H9 (cell line): ENCODE data around the gene CLEC11A. TPM values are rescaled to one million over a fixed set of nuclear protein-coding genes. Genes with fewer than 3 reads are reported as not detected.

Experiments used
- DNase-seq: peaks from one replicate; pipeline ENCODE4 v3.0.0-alpha.2; 2017
- H2AFZ ChIP-seq: one replicate; pipeline ENCODE4 v1.6.1; 2013; ENCODE audit warnings: mild to moderate bottlenecking, low read length, control low read depth, moderate library complexity
- H2AK5ac ChIP-seq: 2 replicates; pipeline ENCODE4 v1.6.1; 2013; ENCODE audit warnings: low read length, control low read depth, mixed read lengths; ENCODE audit not compliant: insufficient read length
- H2BK120ac ChIP-seq: one replicate; pipeline ENCODE4 v1.6.1; 2013; ENCODE audit warnings: low read depth, mild to moderate bottlenecking, low read length, control low read depth, inconsistent platforms; ENCODE audit not compliant: poor library complexity, severe bottlenecking
- H2BK12ac ChIP-seq: 2 replicates; pipeline ENCODE4 v1.6.1; 2013; ENCODE audit warnings: low read length, control low read depth, mixed read lengths, low read depth; ENCODE audit not compliant: insufficient read length
- H2BK15ac ChIP-seq: 2 replicates; pipeline ENCODE4 v1.6.1; 2013; ENCODE audit warnings: low read depth, low read length, control low read depth
- H2BK20ac ChIP-seq: one replicate; pipeline ENCODE4 v1.6.1; 2013; ENCODE audit warnings: low read depth, mild to moderate bottlenecking, low read length, control low read depth, inconsistent platforms; ENCODE audit not compliant: poor library complexity, severe bottlenecking
- H2BK5ac ChIP-seq: 2 replicates; pipeline ENCODE4 v1.6.1; 2013; ENCODE audit warnings: low read length, control low read depth, mixed read lengths; ENCODE audit not compliant: insufficient read length
- H3K14ac ChIP-seq: 2 replicates; pipeline ENCODE4 v1.6.1; 2013; ENCODE audit warnings: low read length, control low read depth; ENCODE audit not compliant: insufficient read depth
- H3K18ac ChIP-seq: 2 replicates; pipeline ENCODE4 v1.6.1; 2013; ENCODE audit warnings: low read depth, mild to moderate bottlenecking, mixed read lengths, low read length, control low read depth; ENCODE audit not compliant: insufficient read length
- H3K23ac ChIP-seq: 2 replicates; pipeline ENCODE4 v1.6.1; 2013; ENCODE audit warnings: low read length, control low read depth, mixed read lengths, low read depth; ENCODE audit not compliant: insufficient read length
- H3K23me2 ChIP-seq: 2 replicates; pipeline ENCODE4 v1.6.1; 2013; ENCODE audit warnings: low read depth, mild to moderate bottlenecking, mixed read lengths, low read length, control low read depth; ENCODE audit not compliant: insufficient read length, poor library complexity, severe bottlenecking
- H3K27ac ChIP-seq: 2 replicates; pipeline ENCODE4 v1.5.1; 2013; ENCODE audit warnings: low read length, control low read depth, mixed read lengths, low read depth; ENCODE audit not compliant: insufficient read length
- H3K27me3 ChIP-seq: 2 replicates; pipeline ENCODE4 v1.6.1; 2013; ENCODE audit warnings: low read length, control low read depth, inconsistent platforms; ENCODE audit not compliant: insufficient read depth
- H3K4ac ChIP-seq: 2 replicates; pipeline ENCODE4 v1.6.1; 2013; ENCODE audit warnings: low read depth, mild to moderate bottlenecking, control low read depth, inconsistent platforms, low read length, moderate library complexity
- H3K4me1 ChIP-seq: 2 replicates; pipeline ENCODE4 v1.6.1; 2013; ENCODE audit warnings: low read length, control low read depth, inconsistent platforms; ENCODE audit not compliant: insufficient read depth
- H3K4me2 ChIP-seq: 2 replicates; pipeline ENCODE4 v1.6.1; 2013; ENCODE audit warnings: low read length, control low read depth, mixed read lengths; ENCODE audit not compliant: insufficient read length, insufficient read depth
- H3K56ac ChIP-seq: 2 replicates; pipeline ENCODE4 v1.6.1; 2013; ENCODE audit warnings: low read depth, mild to moderate bottlenecking, mixed read lengths, low read length, control low read depth; ENCODE audit not compliant: insufficient read length
- H3K79me1 ChIP-seq: 2 replicates; pipeline ENCODE4 v1.6.1; 2013; ENCODE audit warnings: low read depth, mild to moderate bottlenecking, moderate library complexity, low read length, control low read depth, inconsistent platforms; ENCODE audit not compliant: insufficient read depth, poor library complexity, severe bottlenecking
- H3K79me2 ChIP-seq: 2 replicates; pipeline ENCODE4 v1.6.1; 2013; ENCODE audit warnings: low read length, control low read depth, inconsistent platforms; ENCODE audit not compliant: insufficient read depth
- H3K9ac ChIP-seq: 2 replicates; pipeline ENCODE4 v1.6.1; 2013; ENCODE audit warnings: low read length, control low read depth, mixed read lengths; ENCODE audit not compliant: insufficient read length; ENCODE audit errors: extremely low read depth
- H3K9me3 ChIP-seq: one replicate; pipeline ENCODE4 v1.6.1; 2013; ENCODE audit warnings: low read depth, low read length, inconsistent platforms; ENCODE audit not compliant: control insufficient read depth
- H3T11ph ChIP-seq: one replicate; pipeline ENCODE4 v1.6.1; 2013; ENCODE audit warnings: mild to moderate bottlenecking, low read length, control low read depth, inconsistent platforms
- H4K20me1 ChIP-seq: one replicate; pipeline ENCODE4 v1.6.1; 2013; ENCODE audit not compliant: control insufficient read depth, insufficient read length, insufficient read depth
- H4K5ac ChIP-seq: 2 replicates; pipeline ENCODE4 v1.6.1; 2013; ENCODE audit warnings: low read depth, mild to moderate bottlenecking, mixed read lengths, low read length, control low read depth; ENCODE audit not compliant: insufficient read length
- H4K8ac ChIP-seq: replicated peaks from 2 replicates; pipeline ENCODE4 v1.6.1; 2013; ENCODE audit warnings: low read length, control low read depth, mixed read lengths, low read depth; ENCODE audit not compliant: insufficient read length
- H4K91ac ChIP-seq: 2 replicates; pipeline ENCODE4 v1.6.1; 2013; ENCODE audit warnings: low read depth, mild to moderate bottlenecking, moderate library complexity, mixed read lengths, low read length, control low read depth; ENCODE audit not compliant: insufficient read length
- H3K27ac Mint-ChIP-seq, 3 experiments: 2 replicates in 2 of 3; 3 replicates in 1 of 3; pipeline ENCODE4 v1.8.0; 2020 to 2021; ENCODE audit warnings: mixed read lengths in 3 of 3, mild to moderate bottlenecking in 1 of 3, moderate library complexity in 1 of 3
- H3K27me3 Mint-ChIP-seq: 2 replicates; pipeline ENCODE4 v1.8.0; 2021; ENCODE audit warnings: low read depth, mild to moderate bottlenecking, moderate library complexity, mixed read lengths
- H3K36me3 Mint-ChIP-seq, 3 experiments: 2 replicates in 2 of 3; 3 replicates in 1 of 3; pipeline ENCODE4 v1.8.0; 2020 to 2021; ENCODE audit warnings: low read depth in 3 of 3, mixed read lengths in 3 of 3; ENCODE audit not compliant: insufficient read depth in 1 of 3
- H3K4me1 Mint-ChIP-seq, 2 experiments: 2 replicates each; pipeline ENCODE4 v1.8.0; 2020; ENCODE audit warnings: mixed read lengths in 2 of 2
- H3K4me3 Mint-ChIP-seq, 2 experiments: 2 replicates in 1 of 2; 3 replicates in 1 of 2; pipeline ENCODE4 v1.8.0; 2020 to 2021; ENCODE audit warnings: mild to moderate bottlenecking in 2 of 2, mixed read lengths in 2 of 2, moderate library complexity in 1 of 2
- H3K9me3 Mint-ChIP-seq, 2 experiments: 2 replicates in 1 of 2; 3 replicates in 1 of 2; pipeline ENCODE4 v1.8.0; 2020; ENCODE audit warnings: mild to moderate bottlenecking in 2 of 2, mixed read lengths in 2 of 2, moderate library complexity in 1 of 2
- CTCF ChIP-seq: fragments of 200-600 bp; sonication (generic); conservative IDR thresholded peaks from 3 replicates; pipeline ENCODE4 v1.8.0; 2021; ENCODE audit warnings: antibody characterized with exemption, mild to moderate bottlenecking
- WGBS: extraction: QIAGEN DNeasy Blood & Tissue Kit; methylation state at CpG from one replicate; pipeline ENCODE4 v1.1.7; 2013; ENCODE audit warnings: missing lambda C conversion rate, low lambda C conversion rate, mixed read lengths; ENCODE audit not compliant: insufficient read length; ENCODE audit errors: extremely low coverage; 5-methylcytosine and 5-hydroxymethylcytosine counted together
- total RNA-seq: library from RNA; stranded (reverse); gene quantifications from 2 replicates; pipeline ENCODE4 v1.2.1, GENCODE V29; 2021

The CLEC11A gene
- total RNA-seq, 1 experiment from 2014 or later, result 3.9 TPM

DNA sequence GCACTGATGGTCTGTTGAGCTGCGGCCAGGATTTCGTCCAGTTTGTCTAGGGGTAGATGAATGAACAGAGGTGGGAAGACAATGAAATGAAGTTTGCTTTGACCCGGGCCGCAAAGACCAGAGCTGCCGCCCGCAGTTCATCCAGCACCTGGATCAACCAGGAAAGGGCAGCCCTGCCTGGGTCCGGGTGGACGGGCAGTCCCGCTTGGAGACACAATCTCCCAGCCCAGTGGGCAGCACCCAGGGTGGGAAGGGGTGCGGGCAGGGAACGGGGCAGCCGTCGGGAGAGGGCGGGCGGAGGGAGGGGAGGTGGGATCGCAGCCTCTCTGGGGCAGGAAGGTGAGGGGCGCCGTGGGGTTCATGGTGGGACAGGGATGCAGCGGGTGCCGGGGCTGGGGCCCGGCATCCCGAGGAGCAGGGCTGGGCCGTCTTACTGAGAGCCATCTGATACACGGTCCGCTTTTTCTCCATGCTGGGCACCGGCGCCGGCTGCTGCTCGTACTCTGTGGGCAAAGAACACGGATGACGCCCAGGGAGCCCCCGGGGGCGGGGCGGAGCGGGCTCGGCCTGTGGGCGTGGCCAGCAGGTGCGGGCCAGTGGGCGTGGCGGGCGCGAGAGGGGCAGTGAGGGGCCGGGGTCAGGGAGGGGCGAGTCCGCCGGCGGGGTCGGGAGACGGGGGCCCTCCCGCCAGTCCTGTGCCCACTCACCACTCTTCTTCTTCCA, 36.7 kb upstream of the CLEC11A start:
- H2BK20ac ChIP-seq, result no peak overlapping the region
- peaks cover 6% of the 10 kb centered on the region for H3K23me2 ChIP-seq
- no peak overlapping the region for H2BK15ac ChIP-seq
- H2AFZ ChIP-seq, result no peak overlapping the region
- no peaks in the 10 kb centered on the region for H3K4me1 ChIP-seq
- DNase-seq, result no peak
- Mint-ChIP-seq H3K27me3 (peaks cover 100% of the 10 kb centered on the region), H3K27ac (no peak overlapping the region), H3K36me3 (no peaks in the 10 kb centered on the region; a peak in 1 of 7 replicates), H3K4me1 (peaks cover 5 to 9% of the 10 kb centered on the region in 2 experiments), H3K9me3 (peaks cover 0 to 3% of the 10 kb centered on the region in 2 experiments; a peak in 1 of 5 replicates), H3K4me3 (peak overlapping the region in 1 of 2 experiments; percentile 71; a peak in 4 of 5 replicates)
- H3K9me3 ChIP-seq, result no peaks in the 10 kb centered on the region
- TF ChIP-seq CTCF, result no peak
- no peak overlapping the region for H2BK120ac ChIP-seq
- no peak overlapping the region for H3K56ac ChIP-seq
- peak overlapping the region; percentile 48 for H3K4me2 ChIP-seq
- no peaks in the 10 kb centered on the region for H3K79me1 ChIP-seq
- H4K8ac ChIP-seq, result no peak overlapping the region
- no peak overlapping the region for H2BK5ac ChIP-seq
- no peak overlapping the region for H2BK12ac ChIP-seq
- no CpG with 5 or more reads among the region's 50 CpGs for WGBS
- H3K18ac ChIP-seq, result no peak overlapping the region
- no peak overlapping the region; the same call in 1 of the 2 replicates for H3K14ac ChIP-seq
- no peaks in the 10 kb centered on the region for H4K20me1 ChIP-seq
- H3K9ac ChIP-seq, result no peak overlapping the region
- no peak overlapping the region for H3K4ac ChIP-seq
- no peaks in the 10 kb centered on the region for H3K79me2 ChIP-seq
- H3T11ph ChIP-seq, result no peak overlapping the region
- no peak overlapping the region for H3K27ac ChIP-seq
- H3K23ac ChIP-seq, result no peak overlapping the region
- H3K27me3 ChIP-seq, result peaks cover 10% of the 10 kb centered on the region
- H4K91ac ChIP-seq, result no peak overlapping the region
- H4K5ac ChIP-seq, result no peak overlapping the region
- H2AK5ac ChIP-seq, result no peak overlapping the region
